ENCODE results near the gene GPBP1.
"Not testable (repeated sequence)": the region's sequence is repeated elsewhere in the genome, so short reads cannot be mapped to it uniquely, and the experiment has no call there.

- TF ChIP-seq CTCF, POLR2A (IDR thresholded peaks at IDR 0.05): not testable (repeated sequence)
These were observed 14.1 kb downstream of the GPBP1 start for GRCh38 chr5:57187977-57188376.

Measured in adrenal gland (tissue), 5 donors.